ENCODE data around the gene CAMTA1.

CAMTA1 gene

GRCh38 chr1:7036386-7036785 lies 251.1 kb downstream of the CAMTA1 start:
- Histone ChIP-seq H2BK5ac (ENCODE audit: low read depth, low read length, poor library complexity) (no peak overlapping the region), H4K8ac (ENCODE audit: low read depth, low read length) (no peak overlapping the region), H3K4me3 (ENCODE audit: low read depth, low read length) (no peak overlapping the region), H3K4me2 (ENCODE audit: low read length) (no peak overlapping the region), H3K27ac (ENCODE audit: low read depth, low read length) (no peak overlapping the region), H3K18ac (ENCODE audit: low read length) (no peak overlapping the region), H4K12ac (ENCODE audit: low read depth, low read length) (no peak overlapping the region), H3K4me1 (ENCODE audit: control insufficient read depth in 1 of 2, insufficient read depth in 2 of 2, low read length in 2 of 2) (no peaks in the 10 kb centered on the region), H3K9ac (ENCODE audit: low read length) (no peak overlapping the region), H3K23ac (ENCODE audit: low read length) (no peak overlapping the region), H2BK120ac (ENCODE audit: insufficient read depth, low read length, poor library complexity) (no peak overlapping the region), H2AK5ac (ENCODE audit: low read length) (no peak overlapping the region), H3K79me1 (ENCODE audit: low read length) (no peaks in the 10 kb centered on the region), H3K9me3 (ENCODE audit: insufficient read depth, low read depth, low read length) (peaks cover 2% of the 10 kb centered on the region), H3K79me2 (ENCODE audit: control insufficient read depth, insufficient read depth, low read length, poor library complexity) (no peaks in the 10 kb centered on the region), H3K36me3 (ENCODE audit: control insufficient read depth in 1 of 2, insufficient read depth in 2 of 2, low read length in 2 of 2) (no peaks in the 10 kb centered on the region), H2BK12ac (ENCODE audit: low read length) (no peak overlapping the region), H4K91ac (ENCODE audit: low read depth, low read length) (no peak overlapping the region), H3K14ac (ENCODE audit: low read length) (no peak overlapping the region), H3K27me3 (ENCODE audit: insufficient read depth, low read length) (no peaks in the 10 kb centered on the region), H2AFZ (ENCODE audit: insufficient read depth, low read length, poor library complexity) (no peak overlapping the region), H3K4ac (ENCODE audit: low read depth, low read length) (no peak overlapping the region)
- WGBS (ENCODE audit: extremely low coverage, insufficient coverage, insufficient read length) = no CpG with 5 or more reads among the region's 8 CpGs
- no peak for DNase-seq

- Histone ChIP-seq H3K4me2 (ENCODE audit: low read length) (no peak overlapping the region), H3K79me1 (ENCODE audit: low read length) (no peaks in the 10 kb centered on the region), H3K9ac (ENCODE audit: low read length) (no peak overlapping the region), H2AK5ac (ENCODE audit: low read length) (no peak overlapping the region), H3K9me3 (ENCODE audit: insufficient read depth, low read depth, low read length) (peaks cover 2% of the 10 kb centered on the region), H3K14ac (ENCODE audit: low read length) (no peak overlapping the region), H3K27ac (ENCODE audit: low read depth, low read length) (no peak overlapping the region), H2AFZ (ENCODE audit: insufficient read depth, low read length, poor library complexity) (no peak overlapping the region), H4K91ac (ENCODE audit: low read depth, low read length) (no peak overlapping the region), H3K18ac (ENCODE audit: low read length) (no peak overlapping the region), H4K8ac (ENCODE audit: low read depth, low read length) (no peak overlapping the region), H2BK12ac (ENCODE audit: low read length) (no peak overlapping the region), H3K79me2 (ENCODE audit: control insufficient read depth, insufficient read depth, low read length, poor library complexity) (no peaks in the 10 kb centered on the region), H3K4ac (ENCODE audit: low read depth, low read length) (no peak overlapping the region), H3K23ac (ENCODE audit: low read length) (no peak overlapping the region), H4K12ac (ENCODE audit: low read depth, low read length) (no peak overlapping the region), H3K36me3 (ENCODE audit: control insufficient read depth in 1 of 2, insufficient read depth in 2 of 2, low read length in 2 of 2) (no peaks in the 10 kb centered on the region), H3K4me1 (ENCODE audit: control insufficient read depth in 1 of 2, insufficient read depth in 2 of 2, low read length in 2 of 2) (no peaks in the 10 kb centered on the region), H2BK120ac (ENCODE audit: insufficient read depth, low read length, poor library complexity) (no peak overlapping the region), H2BK5ac (ENCODE audit: low read depth, low read length, poor library complexity) (no peak overlapping the region), H3K27me3 (ENCODE audit: insufficient read depth, low read length) (no peaks in the 10 kb centered on the region), H3K4me3 (ENCODE audit: low read depth, low read length) (no peak overlapping the region)
- WGBS (ENCODE audit: extremely low coverage, insufficient coverage, insufficient read length) = no CpG with 5 or more reads among the region's 8 CpGs
- DNase-seq = no peak
These were observed 254.5 kb downstream of the CAMTA1 start for GRCh38 chr1:7039590-7040220.

- Histone ChIP-seq H3K36me3 (ENCODE audit: control insufficient read depth in 1 of 2, insufficient read depth in 2 of 2, low read length in 2 of 2) (no peaks in the 10 kb centered on the region), H3K27me3 (ENCODE audit: insufficient read depth, low read length) (no peaks in the 10 kb centered on the region), H2AFZ (ENCODE audit: insufficient read depth, low read length, poor library complexity) (no peak overlapping the region), H4K12ac (ENCODE audit: low read depth, low read length) (no peak overlapping the region), H3K9ac (ENCODE audit: low read length) (no peak overlapping the region), H2BK120ac (ENCODE audit: insufficient read depth, low read length, poor library complexity) (no peak overlapping the region), H3K23ac (ENCODE audit: low read length) (no peak overlapping the region), H3K27ac (ENCODE audit: low read depth, low read length) (no peak overlapping the region), H3K4ac (ENCODE audit: low read depth, low read length) (no peak overlapping the region), H3K79me2 (ENCODE audit: control insufficient read depth, insufficient read depth, low read length, poor library complexity) (no peaks in the 10 kb centered on the region), H3K4me3 (ENCODE audit: low read depth, low read length) (no peak overlapping the region), H3K14ac (ENCODE audit: low read length) (no peak overlapping the region), H4K91ac (ENCODE audit: low read depth, low read length) (no peak overlapping the region), H3K79me1 (ENCODE audit: low read length) (no peaks in the 10 kb centered on the region), H3K18ac (ENCODE audit: low read length) (no peak overlapping the region), H3K9me3 (ENCODE audit: insufficient read depth, low read depth, low read length) (peaks cover 2% of the 10 kb centered on the region), H3K4me2 (ENCODE audit: low read length) (no peak overlapping the region), H2BK5ac (ENCODE audit: low read depth, low read length, poor library complexity) (no peak overlapping the region), H2AK5ac (ENCODE audit: low read length) (no peak overlapping the region), H4K8ac (ENCODE audit: low read depth, low read length) (no peak overlapping the region), H3K4me1 (ENCODE audit: control insufficient read depth in 1 of 2, insufficient read depth in 2 of 2, low read length in 2 of 2) (no peaks in the 10 kb centered on the region), H2BK12ac (ENCODE audit: low read length) (no peak overlapping the region)
- DNase-seq = no peak
- WGBS (ENCODE audit: extremely low coverage, insufficient coverage, insufficient read length) = no CpG with 5 or more reads among the region's 16 CpGs
These were observed 255.9 kb downstream of the CAMTA1 start for GRCh38 chr1:7040969-7041695.

- H3K36me3 ChIP-seq (ENCODE audit: control insufficient read depth in 1 of 2, insufficient read depth in 2 of 2, low read length in 2 of 2) = no peaks in the 10 kb centered on the region
- no peaks in the 10 kb centered on the region for H3K27me3 ChIP-seq (ENCODE audit: insufficient read depth, low read length)
- no peak overlapping the region for H3K4ac ChIP-seq (ENCODE audit: low read depth, low read length)
- H3K4me3 ChIP-seq (ENCODE audit: low read depth, low read length) = no peak overlapping the region
- H3K79me2 ChIP-seq (ENCODE audit: control insufficient read depth, insufficient read depth, low read length, poor library complexity) = no peaks in the 10 kb centered on the region
- H3K4me1 ChIP-seq (ENCODE audit: control insufficient read depth in 1 of 2, insufficient read depth in 2 of 2, low read length in 2 of 2) = no peaks in the 10 kb centered on the region
- H4K91ac ChIP-seq (ENCODE audit: low read depth, low read length) = no peak overlapping the region
- no peak overlapping the region for H3K4me2 ChIP-seq (ENCODE audit: low read length)
- H3K14ac ChIP-seq (ENCODE audit: low read length) = no peak overlapping the region
- DNase-seq = peak in 1 of 2 donors; percentile 61
- H2BK12ac ChIP-seq (ENCODE audit: low read length) = no peak overlapping the region
- H3K79me1 ChIP-seq (ENCODE audit: low read length) = no peaks in the 10 kb centered on the region
- H3K9ac ChIP-seq (ENCODE audit: low read length) = no peak overlapping the region
- H3K9me3 ChIP-seq (ENCODE audit: insufficient read depth, low read depth, low read length) = peaks cover 2% of the 10 kb centered on the region
- no peak overlapping the region for H2AFZ ChIP-seq (ENCODE audit: insufficient read depth, low read length, poor library complexity)
- WGBS (ENCODE audit: extremely low coverage, insufficient coverage, insufficient read length) = no CpG with 5 or more reads among the region's 17 CpGs
- no peak overlapping the region for H3K27ac ChIP-seq (ENCODE audit: low read depth, low read length)
- H3K18ac ChIP-seq (ENCODE audit: low read length) = no peak overlapping the region
- H2AK5ac ChIP-seq (ENCODE audit: low read length) = no peak overlapping the region
- no peak overlapping the region for H4K12ac ChIP-seq (ENCODE audit: low read depth, low read length)
- no peak overlapping the region for H3K23ac ChIP-seq (ENCODE audit: low read length)
- no peak overlapping the region for H4K8ac ChIP-seq (ENCODE audit: low read depth, low read length)
- H2BK120ac ChIP-seq (ENCODE audit: insufficient read depth, low read length, poor library complexity) = no peak overlapping the region
- H2BK5ac ChIP-seq (ENCODE audit: low read depth, low read length, poor library complexity) = no peak overlapping the region
These were observed 257.3 kb downstream of the CAMTA1 start for GRCh38 chr1:7042322-7043190.
